Head of caudate nucleus (tissue), 42 donors: ENCODE data around the gene CPOX.
A peak's percentile ranks its signal among the peaks of the same experiment; 100 is the strongest.

Experiments used
- DNase-seq, 42 donors: peaks; one replicate each; pipeline versions ENCODE4 v3.0.0 to v3.0.0-alpha.2; 2020 to 2021; ENCODE audit warnings: mixed read lengths in 7 of 42
- intact Hi-C: fragments of 100-400 bp; cut with DNase I; formaldehyde crosslinking; loops from one replicate; pipeline ENCODE4 v1.15.0; 2022

The CPOX gene

DNA sequence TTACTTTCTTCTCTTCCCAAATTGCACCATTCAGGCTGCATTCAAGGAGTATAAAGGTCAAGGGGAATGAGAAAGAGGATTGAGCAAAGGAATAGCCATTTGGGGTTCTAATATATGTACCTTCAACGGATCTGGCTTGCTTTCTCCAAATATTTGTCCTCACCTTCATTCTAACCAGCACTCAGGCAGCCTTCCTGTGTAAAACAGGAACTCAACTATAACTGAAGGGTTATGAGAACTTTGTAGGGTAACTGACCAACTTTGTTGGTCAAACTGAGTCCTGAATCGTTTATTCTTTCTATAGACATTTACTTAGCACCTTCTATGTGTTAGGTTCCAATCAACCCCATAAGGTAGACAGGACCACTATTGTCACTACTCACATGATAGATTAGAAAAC is 5.1 kb upstream of the CPOX start:
- intact Hi-C loops = loop anchor here (10.0 kb wide), 1 partner anchor 564 kb away; the partner anchor contains the start of gene GABRR3
- DNase-seq = no peak

DNA sequence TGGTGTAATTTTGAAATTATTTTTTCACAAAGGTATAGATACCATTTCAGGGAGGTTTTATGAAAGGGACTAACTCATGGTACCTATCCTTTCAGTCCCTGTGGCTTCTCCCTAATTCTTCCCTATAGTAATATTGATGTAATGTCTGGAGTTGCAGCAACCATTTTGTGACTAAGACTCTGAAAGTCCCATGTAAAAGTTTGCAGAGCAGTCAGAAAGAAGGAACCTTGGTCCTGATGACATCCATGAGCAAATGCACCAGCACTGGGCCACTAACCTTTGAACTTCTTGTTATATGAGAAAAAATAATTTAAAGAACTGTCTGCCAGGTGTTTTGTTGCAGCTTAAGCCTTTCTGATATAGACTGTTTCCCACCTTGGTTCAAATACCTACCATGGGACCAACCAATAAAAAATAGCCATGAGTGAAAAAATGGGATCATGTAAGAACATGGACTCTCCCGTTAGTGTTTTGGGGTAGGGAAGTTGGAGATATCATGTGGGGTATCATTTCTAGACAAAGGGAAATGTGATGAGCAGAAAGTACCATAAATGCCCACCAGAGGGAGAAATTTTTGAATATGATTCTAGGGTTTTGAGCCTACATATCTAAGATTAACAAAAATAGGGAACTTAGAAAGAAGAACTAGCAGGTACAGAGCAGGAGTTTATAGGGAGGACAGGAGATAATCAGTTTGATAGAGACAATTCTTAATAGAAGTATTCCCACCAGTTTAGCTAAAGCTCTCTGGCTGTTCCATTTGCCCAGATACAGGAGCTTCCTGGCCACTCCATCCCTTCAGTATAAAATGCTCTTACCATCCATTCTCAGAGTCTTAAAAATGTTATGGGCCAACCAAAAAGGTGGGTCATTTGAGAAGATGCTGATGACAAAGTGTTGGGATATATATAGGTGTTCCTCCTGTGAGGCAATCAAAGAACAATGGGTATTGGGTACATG is 3.4 kb upstream of the CPOX start:
- DNase-seq = no peak

DNA sequence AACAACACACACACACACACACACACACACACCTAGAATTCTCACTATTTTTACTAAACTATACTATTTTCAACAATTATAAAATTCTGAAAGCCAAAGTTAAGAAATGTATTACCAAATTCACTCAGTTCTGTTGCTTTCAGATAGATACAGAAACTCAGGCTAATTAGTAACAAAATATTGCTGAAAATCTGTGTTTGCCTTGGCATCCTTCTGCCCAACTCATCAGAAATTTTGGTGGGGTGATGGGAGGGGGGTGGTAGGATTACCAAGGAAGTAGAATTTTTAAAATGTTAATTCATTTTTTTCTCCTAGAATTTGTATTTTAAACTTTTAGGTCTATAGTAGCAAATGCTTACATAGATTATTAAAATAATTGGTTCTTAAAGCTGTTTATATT is 2.7 kb upstream of the CPOX start:
- DNase-seq = no peak

More for the DNA sequence above, 3.4 kb upstream of the CPOX start:
- intact Hi-C loops = loop anchor here (10.0 kb wide), 1 partner anchor 562 kb away; the partner anchor contains the start of gene GABRR3

DNA sequence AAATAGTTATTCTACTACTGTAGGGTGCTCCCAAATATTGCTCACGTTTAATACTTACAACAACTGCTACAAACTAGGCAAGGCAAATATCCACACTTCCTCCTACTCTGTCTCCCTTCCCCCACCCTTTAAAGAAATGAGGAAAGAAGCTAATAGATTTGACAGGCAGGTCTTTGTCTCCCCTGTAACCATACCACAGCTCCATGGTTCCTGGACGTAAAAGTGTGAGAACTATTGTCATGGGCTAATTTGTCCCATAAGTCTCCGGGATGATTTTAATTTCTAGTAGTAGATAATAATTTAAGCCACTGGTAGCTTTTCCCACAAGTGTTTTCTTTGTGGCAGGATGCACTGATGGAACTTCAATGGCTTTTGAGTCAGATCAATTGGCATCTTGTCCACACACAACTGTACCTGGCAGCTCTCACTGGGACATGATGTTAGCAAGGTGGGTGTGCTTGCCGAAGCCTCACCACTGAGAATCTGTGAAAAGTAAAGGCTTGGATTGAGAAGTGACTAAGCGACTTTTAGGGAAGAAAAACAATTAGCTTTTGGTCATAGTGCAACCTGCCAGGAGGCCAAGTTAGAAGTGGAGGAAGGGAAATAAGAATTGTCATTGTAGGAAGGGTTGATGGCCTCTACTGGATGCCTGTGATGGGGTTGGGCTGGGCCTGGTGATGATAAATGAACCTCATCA is 1.4 kb upstream of the CPOX start:
- no peak for DNase-seq
- intact Hi-C loops = loop anchor here (5.0 to 10.0 kb wide), 2 partner anchors 308 to 560 kb away; partner anchors contain the start of genes DCBLD2 and GABRR3

More for the DNA sequence above, 2.7 kb upstream of the CPOX start:
- intact Hi-C loops = loop anchor here (10.0 kb wide), 1 partner anchor 561 kb away; the partner anchor contains the start of gene GABRR3

DNA sequence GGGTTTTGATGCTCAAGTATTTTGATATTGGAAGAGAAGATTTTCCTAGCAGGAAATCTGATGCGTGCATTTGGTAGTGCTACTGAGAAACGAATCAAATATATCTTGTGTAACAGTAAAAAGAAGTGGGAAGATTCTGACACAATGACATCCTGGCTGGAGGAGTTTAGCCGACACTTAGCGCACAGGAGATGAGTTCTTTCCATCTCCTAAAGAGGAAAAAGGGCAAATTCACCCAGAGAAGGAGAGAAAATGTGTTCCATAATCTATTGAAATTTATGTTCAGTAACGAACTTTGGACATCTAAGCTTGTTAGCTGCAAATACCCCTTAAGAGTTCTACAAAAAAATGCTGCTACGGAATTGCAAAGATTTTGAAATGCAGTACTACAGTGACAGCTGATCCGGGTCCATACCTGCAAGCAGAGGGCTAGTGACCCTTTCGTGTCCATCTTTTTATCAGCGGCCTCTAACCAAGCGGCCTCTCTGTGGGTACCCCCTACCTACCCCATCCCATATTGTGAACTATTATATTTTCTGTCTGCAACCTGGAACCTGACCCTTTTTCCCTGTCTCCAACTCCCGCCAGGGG is 971 bp downstream of the CPOX start:
- intact Hi-C loops = loop anchor here (5.0 to 10.0 kb wide), 2 partner anchors 310 to 558 kb away; partner anchors contain the start of genes DCBLD2 and GABRR3
- peak in 2 of 42 donors; percentile 12 to 29 for DNase-seq

DNA sequence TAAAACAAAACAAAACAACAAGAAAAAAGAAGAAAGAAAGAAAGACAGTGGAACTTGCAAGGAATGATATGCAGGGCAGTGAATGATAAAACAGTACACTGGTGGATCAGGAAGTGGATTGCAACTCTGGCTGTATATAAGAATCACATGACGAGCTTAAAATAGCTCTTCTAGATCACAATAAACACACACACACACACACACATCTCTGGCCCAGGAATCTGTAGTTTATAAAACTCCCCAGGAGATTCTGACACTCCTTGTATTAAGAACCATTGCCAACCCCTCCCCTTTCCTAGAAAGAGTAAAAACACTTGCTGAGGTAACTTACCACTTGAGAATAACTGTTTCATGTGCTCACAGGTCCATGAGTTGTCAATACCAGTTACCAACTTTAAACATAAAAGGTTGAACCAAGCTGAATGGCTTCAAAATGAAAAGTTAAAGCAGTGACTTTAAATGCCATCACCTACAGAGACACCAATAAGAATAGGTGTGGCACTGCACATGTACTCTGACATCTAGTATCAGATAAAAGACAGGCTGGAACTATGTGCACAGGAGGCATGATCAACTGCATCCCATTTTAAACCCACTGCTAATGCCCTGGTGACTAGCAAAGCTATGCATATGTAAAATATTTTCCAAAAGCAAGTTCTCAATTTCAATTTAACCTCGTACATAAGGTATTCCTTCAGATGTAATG is 3.9 kb downstream of the CPOX start:
- DNase-seq = no peak
- intact Hi-C loops = loop anchor here (5.0 to 10.0 kb wide), 2 partner anchors 313 to 555 kb away; partner anchors contain the start of genes DCBLD2 and GABRR3

DNA sequence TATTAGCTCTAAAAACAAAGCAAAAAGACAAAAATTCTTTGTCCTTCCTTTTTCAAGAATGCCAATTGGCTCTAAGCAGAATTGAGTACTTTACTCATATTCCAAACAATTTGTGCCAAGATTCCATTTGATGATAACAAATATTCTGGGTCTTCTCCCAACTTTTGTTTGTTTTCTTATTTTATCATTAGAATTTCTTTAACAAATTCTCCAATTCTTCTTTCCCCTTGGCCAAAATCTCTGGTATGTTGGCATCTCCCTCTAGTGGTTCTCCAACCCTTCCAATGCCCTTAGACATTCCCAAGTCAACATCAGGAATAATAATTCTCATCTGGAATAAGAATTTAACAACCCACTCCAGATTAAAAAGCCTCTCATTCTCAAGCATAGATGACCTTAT is 5.3 kb downstream of the CPOX start:
- intact Hi-C loops = no loop called here
- DNase-seq = no peak

DNA sequence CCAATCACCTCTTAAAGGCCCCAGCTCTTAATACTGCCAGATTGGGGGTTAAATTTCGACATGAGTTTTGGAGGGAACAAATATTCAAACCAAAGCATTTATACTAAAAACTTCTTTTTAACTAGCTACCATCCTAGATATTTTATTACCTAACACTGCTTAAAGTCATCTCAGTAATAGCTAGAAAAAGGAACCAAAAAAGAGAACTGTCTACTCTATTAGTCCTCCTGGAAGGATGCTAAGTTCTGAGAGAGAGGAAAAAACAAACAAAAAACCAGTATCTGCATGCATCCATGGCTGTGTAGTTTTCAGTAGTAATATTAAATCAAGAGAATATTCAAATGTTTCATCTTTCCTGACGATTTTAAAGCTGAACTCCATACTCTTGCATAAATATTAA is 5.8 kb downstream of the CPOX start:
- intact Hi-C loops = no loop called here
- DNase-seq = no peak

DNA sequence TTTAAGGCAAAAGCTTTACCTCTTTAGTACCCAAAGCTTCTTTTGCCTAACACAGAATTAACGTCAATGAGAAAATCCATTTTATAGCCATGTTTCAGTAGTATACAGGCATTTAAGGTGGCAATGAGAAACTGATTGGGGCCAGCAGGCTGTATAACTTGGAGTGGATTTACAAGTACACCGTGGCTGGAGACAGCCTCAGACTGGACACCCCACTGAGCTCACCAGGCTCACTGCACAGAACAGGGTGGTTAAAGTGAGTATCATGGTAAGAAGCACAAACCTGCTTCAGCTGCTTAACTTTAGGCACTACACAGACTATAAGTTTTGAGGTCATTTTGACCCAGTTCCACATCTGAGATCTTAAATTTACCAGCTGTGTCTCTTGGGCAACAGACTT is 8.9 kb downstream of the CPOX start:
- intact Hi-C loops = no loop called here

DNA sequence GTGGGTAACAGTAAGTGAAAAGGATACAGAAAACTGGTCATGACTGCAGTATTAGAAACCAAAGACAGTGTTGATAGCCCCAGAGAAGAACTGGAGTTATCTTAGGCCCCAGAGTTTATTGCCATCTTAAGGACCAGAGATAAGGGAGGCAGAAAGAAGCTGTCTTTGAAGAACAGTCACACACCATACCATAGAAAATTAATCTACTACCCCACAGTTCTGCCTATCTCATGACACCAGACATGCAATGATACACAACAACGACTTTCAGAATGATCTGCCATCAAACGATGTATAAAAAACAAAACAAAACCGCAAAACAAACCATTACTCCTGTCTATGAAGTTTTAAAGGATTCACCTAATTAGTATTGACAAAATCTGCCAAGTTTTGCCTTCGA is 9.6 kb downstream of the CPOX start:
- DNase-seq = no peak
- intact Hi-C loops = no loop called here

More for the DNA sequence above, 8.9 kb downstream of the CPOX start:
- DNase-seq = no peak

DNA sequence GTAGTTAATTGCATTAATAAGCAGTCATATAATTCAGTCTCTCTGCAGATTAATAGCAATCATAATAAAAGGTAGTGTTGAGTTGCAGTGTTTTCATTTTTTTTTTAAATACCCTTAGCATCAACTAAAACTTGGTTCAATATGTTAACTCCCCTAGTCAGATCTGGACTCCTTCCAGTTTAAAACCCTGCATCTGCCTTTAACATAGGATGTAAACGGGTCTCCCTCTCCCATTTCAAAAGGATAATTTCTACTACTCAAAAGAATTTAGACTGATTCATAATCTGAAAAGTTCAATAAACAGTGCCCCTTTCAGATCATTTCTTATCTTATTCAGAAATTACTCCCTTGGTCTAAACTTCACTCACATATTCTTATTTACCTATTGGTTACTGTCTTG is 11.4 kb downstream of the CPOX start:
- DNase-seq = no peak
- intact Hi-C loops = no loop called here

DNA sequence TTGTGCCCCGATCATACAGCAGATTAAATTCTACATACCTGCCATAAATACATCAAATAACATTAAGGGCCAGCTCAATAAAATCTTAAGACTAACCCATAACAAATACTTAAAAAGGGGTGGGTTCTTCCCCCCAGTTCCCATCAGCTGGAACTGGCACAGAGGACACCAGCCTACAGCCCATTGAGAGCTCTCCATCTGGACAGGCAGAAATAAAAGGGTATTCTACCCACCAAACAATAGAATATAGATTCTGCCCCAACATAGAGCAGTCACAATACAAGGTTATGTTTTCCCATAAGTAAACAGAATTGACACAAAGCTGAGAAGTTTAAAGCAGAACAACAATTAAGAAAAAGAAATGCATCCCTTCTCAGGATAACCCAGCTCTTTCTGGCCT is 11.9 kb downstream of the CPOX start:
- intact Hi-C loops = no loop called here
- DNase-seq = peak in 16 of 42 donors; percentile 11 to 68 (median 45)

DNA sequence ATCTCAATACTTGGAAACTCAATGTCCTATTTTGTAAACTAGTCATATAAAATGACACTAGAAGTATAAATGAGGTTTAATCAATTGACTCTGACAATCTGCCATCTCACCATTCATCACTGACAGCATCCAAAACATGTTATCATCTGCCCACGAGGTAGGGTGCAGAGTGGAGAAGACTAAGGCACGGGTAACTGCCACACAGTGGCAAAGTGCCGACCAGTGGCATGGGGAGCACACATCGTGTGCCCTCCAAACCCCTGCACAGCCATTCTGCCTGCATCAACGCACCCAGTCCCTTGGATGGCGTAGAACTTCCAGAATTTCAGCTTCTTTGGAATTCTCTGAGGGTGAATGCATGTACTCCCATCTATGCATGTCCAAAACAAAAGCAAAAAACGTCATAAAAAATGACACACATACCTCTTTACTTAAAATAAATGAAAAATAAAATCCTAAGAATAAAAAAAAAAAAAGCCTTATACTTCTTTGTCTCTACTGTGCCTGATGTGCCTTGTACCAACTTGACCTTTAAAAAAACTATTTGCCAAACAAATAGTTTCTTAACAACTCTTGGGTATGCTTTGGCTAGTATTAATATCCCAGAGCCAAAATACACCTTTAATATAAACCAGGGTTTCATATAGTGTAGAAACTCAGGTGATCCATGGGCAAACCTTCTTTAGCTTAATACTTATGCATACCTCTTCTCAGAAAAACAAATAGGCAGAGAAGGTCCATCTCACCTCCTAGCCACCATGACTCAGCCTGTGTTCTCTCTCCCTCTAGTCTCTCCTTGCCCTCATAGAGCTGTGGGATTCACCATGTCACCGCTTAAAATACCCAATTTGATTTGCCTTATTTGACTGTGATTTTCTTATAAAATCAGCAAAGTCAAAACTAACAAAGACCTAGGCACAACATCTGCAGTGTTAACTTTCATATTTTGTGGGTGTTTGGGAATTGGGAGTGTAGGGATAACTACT is 12.7 kb downstream of the CPOX start:
- DNase-seq = peak in 4 of 42 donors; percentile 7 to 44 (median 18)
- intact Hi-C loops = no loop called here

DNA sequence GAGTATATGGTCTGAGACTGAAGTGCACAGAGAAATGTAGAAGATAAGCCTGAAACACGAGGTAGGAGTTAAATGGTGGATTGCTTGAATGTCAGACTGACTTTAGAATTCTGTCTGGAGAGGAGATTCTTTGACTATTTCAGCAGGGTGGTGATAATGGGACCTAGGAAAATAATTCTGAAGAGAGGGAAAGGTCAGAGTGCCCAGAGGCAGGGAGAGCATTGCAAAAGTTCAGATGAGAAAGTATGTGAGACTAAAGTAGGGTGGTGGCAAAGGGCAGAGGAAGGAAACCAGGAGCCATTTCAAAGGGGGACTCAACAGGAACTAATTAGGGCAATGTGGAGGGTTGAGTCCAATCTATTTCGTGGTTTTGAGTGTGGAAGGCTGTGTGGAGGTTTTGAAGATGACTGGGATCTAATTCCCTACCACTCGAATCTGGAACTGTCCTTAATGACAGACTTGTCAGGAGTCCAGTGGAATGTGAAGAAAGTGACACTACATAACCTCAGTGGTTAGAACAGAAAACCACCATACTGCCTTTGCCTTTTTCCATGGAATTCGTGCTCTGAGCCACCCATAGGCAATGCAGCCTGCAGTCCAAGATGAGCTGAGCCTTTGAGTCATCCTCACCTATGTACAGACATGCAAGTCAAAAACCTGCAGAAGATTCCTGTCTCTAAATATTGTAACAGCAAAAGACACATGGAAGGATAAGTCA is 16.1 kb downstream of the CPOX start:
- intact Hi-C loops = no loop called here
- no peak for DNase-seq

DNA sequence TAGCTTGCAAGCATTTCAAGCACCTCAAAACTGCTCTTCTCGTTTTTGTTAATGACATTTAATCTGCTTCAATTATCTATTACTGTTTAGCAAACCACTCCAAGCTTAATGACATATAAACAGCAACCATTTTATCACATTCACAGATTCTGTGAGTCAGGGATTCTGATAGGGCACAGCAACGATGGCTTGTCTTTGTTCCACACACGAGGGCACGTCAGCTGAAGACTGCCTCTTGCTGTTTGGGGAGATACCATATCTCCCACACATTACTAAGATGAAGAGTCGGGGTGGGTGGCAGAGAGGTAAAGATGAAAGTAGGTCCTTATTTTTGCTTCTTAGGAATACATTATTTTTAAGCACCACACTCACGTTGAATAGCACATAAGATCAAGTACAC is 19.3 kb downstream of the CPOX start:
- intact Hi-C loops = no loop called here
- DNase-seq = peak in 34 of 42 donors; percentile 9 to 83 (median 51)

DNA sequence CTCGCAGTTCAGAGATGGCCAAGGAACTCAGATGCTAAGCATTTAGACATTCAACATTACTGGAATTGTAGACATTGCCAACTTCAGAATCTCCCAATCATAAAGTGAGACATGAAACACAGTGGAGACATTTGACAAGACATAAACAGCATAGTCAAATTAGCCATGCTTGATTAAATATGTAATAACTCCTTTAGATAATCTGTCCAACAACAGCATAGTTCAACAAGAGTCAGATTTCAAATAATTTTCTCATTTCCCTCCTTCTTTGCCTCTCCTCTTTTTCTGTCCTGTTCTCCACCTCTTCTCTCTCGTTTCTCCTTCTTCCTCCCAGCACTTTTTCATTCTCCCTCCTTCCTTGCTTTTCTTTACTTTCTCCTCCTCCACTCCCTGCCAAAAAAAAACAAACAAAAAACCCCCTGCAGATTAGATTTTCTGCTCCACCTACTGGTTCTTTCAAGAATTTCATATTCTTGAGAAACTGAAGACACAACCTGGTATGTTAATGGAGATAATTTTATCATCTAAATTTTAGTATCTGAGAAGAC is 20.2 kb downstream of the CPOX start:
- intact Hi-C loops = no loop called here
- DNase-seq = no peak

DNA sequence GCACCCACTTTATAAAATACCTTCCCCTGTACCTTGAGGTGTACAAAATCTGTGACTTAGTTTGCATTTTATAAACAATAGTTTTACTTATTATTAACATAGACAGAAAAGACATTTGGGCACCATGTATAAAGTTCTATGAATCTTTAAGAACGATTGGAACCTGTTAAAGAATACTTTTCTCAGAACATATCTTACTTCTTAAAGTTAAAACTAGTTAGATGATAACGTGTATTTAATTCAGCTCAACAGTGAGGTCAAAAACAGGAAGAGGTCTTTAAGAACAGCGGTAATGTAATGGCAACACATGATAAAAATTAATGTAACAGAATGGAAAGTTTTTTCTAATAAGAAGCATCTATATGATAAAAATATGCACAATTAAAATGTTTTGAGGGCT is 25.0 kb downstream of the CPOX start:
- intact Hi-C loops = no loop called here
- no peak for DNase-seq
